ENCODE data around the gene NDUFA13.

The NDUFA13 gene

DNA sequence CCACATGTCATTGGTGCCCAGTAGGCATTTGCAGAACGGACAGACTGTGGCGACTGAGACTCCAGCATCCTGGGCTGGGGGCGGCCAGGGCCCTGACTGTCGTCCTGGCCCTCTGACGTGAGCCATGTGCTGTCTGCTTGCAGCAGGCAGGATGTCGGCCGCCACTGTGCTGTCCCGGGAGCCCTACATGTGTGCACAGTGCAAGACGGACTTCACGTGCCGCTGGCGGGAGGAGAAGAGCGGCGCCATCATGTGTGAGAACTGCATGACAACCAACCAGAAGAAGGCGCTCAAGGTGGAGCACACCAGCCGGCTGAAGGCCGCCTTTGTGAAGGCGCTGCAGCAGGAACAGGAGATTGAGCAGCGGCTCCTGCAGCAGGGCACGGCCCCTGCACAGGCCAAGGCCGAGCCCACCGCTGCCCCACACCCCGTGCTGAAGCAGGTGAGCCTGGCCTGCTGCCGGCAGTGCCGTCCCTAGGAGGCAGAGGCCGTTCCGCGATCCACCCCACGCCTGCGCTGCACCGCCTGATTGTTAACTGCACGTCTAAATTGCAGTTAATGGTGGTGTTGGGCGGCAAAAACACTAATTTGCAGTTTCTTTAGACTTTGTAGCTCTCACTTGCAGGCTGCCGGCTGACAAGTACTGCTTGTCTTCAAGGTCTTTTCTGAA is 14.9 kb upstream of the NDUFA13 start:
- no peaks in the 10 kb centered on the region for H3K27me3 ChIP-seq (replicated peaks; ENCODE audit: insufficient read depth, low read length)
- no peaks in the 10 kb centered on the region for H4K20me1 ChIP-seq (ENCODE audit: insufficient read depth, low read length)
- H3K9me3 ChIP-seq (replicated peaks; ENCODE audit: insufficient read depth, low read length): no peaks in the 10 kb centered on the region
- no peak for DNase-seq
- H3K79me2 ChIP-seq (ENCODE audit: low read length): 0 out of 2 replicates have a peak, but pooled peaks cover 2% of the 10 kb centered on the region
- H3K9me2 ChIP-seq (replicated peaks; ENCODE audit: insufficient read depth, low read length): no peaks in the 10 kb centered on the region
- no peaks in the 10 kb centered on the region for H3F3A ChIP-seq (ENCODE audit: insufficient read depth, low read length)
- H3K27ac ChIP-seq (ENCODE audit: low read length): no peak overlapping the region
- no peak overlapping the region for H3K4me3 ChIP-seq (ENCODE audit: low read length)
- no peak overlapping the region for H3K9ac ChIP-seq (ENCODE audit: low read length)
- TF ChIP-seq EZH2 (optimal IDR thresholded peaks at IDR 0.05; ENCODE audit: low read depth, low read length) (no peak), EZH2phosphoT487 (IDR thresholded peaks at IDR 0.05; ENCODE audit: low read length) (no peak), CTCF (IDR thresholded peaks at IDR 0.05; ENCODE audit: low read length) (no peak)
- H3K4me2 ChIP-seq (ENCODE audit: low read depth, low read length): no peak overlapping the region
- no peak overlapping the region for H2AFZ ChIP-seq (ENCODE audit: low read length)
- H3K4me1 ChIP-seq (ENCODE audit: low read length): no peaks in the 10 kb centered on the region
- H3K36me3 ChIP-seq (replicated peaks; ENCODE audit: insufficient read depth, low read length): no peaks in the 10 kb centered on the region

GRCh38 chr19:19501798-19502197 is 14.2 kb upstream of the NDUFA13 start:
- TF ChIP-seq CTCF (IDR thresholded peaks at IDR 0.05; ENCODE audit: low read length) (no peak), EZH2 (optimal IDR thresholded peaks at IDR 0.05; ENCODE audit: low read depth, low read length) (no peak), EZH2phosphoT487 (IDR thresholded peaks at IDR 0.05; ENCODE audit: low read length) (no peak)
- no peak for DNase-seq
- no peaks in the 10 kb centered on the region for H3K27me3 ChIP-seq (replicated peaks; ENCODE audit: insufficient read depth, low read length)
- H3K4me3 ChIP-seq (ENCODE audit: low read length): no peak overlapping the region
- no peaks in the 10 kb centered on the region for H4K20me1 ChIP-seq (ENCODE audit: insufficient read depth, low read length)
- H3K4me2 ChIP-seq (ENCODE audit: low read depth, low read length): no peak overlapping the region
- no peak overlapping the region for H3K27ac ChIP-seq (ENCODE audit: low read length)
- H3K36me3 ChIP-seq (replicated peaks; ENCODE audit: insufficient read depth, low read length): no peaks in the 10 kb centered on the region
- H3F3A ChIP-seq (ENCODE audit: insufficient read depth, low read length): no peaks in the 10 kb centered on the region
- H3K9me3 ChIP-seq (replicated peaks; ENCODE audit: insufficient read depth, low read length): no peaks in the 10 kb centered on the region
- H3K79me2 ChIP-seq (ENCODE audit: low read length): no peaks in the 10 kb centered on the region
- no peak overlapping the region for H2AFZ ChIP-seq (ENCODE audit: low read length)
- H3K4me1 ChIP-seq (ENCODE audit: low read length): no peaks in the 10 kb centered on the region
- no peaks in the 10 kb centered on the region for H3K9me2 ChIP-seq (replicated peaks; ENCODE audit: insufficient read depth, low read length)
- H3K9ac ChIP-seq (ENCODE audit: low read length): no peak overlapping the region

GRCh38 chr19:19502281-19502680 is 13.7 kb upstream of the NDUFA13 start:
- DNase-seq: no peak
- H3K9me3 ChIP-seq (replicated peaks; ENCODE audit: insufficient read depth, low read length): no peaks in the 10 kb centered on the region
- H3K4me1 ChIP-seq (ENCODE audit: low read length): no peaks in the 10 kb centered on the region
- H3K9me2 ChIP-seq (replicated peaks; ENCODE audit: insufficient read depth, low read length): no peaks in the 10 kb centered on the region
- H3K4me2 ChIP-seq (ENCODE audit: low read depth, low read length): no peak overlapping the region
- no peaks in the 10 kb centered on the region for H4K20me1 ChIP-seq (ENCODE audit: insufficient read depth, low read length)
- no peaks in the 10 kb centered on the region for H3K27me3 ChIP-seq (replicated peaks; ENCODE audit: insufficient read depth, low read length)
- no peak for TF ChIP-seq CTCF (IDR thresholded peaks at IDR 0.05; ENCODE audit: low read length)
- TF ChIP-seq EZH2 (optimal IDR thresholded peaks at IDR 0.05; ENCODE audit: low read depth, low read length): no peak
- no peak for TF ChIP-seq EZH2phosphoT487 (IDR thresholded peaks at IDR 0.05; ENCODE audit: low read length)
- no peaks in the 10 kb centered on the region for H3F3A ChIP-seq (ENCODE audit: insufficient read depth, low read length)
- H3K79me2 ChIP-seq (ENCODE audit: low read length): no peaks in the 10 kb centered on the region
- no peak overlapping the region for H3K4me3 ChIP-seq (ENCODE audit: low read length)
- H2AFZ ChIP-seq (ENCODE audit: low read length): no peak overlapping the region
- H3K27ac ChIP-seq (ENCODE audit: low read length): no peak overlapping the region
- H3K9ac ChIP-seq (ENCODE audit: low read length): no peak overlapping the region
- H3K36me3 ChIP-seq (replicated peaks; ENCODE audit: insufficient read depth, low read length): no peaks in the 10 kb centered on the region
